SK-N-SH treated with all-trans-retinoic acid at 6 μM for 48 hours (cell line): ENCODE results near the gene ST6GAL2.
A peak's percentile ranks its signal among the peaks of the same experiment; 100 is the strongest.

Source experiments
- ATAC-seq: fragments of 200-7000 bp; cut with Tn5 transposase; 3 replicates; pipeline ENCODE4 v1.9.1; 2020; ENCODE audit warnings: mild to moderate bottlenecking, moderate library complexity
- ARNTL ChIP-seq: fragments of 450-650 bp; formaldehyde crosslinking; IDR thresholded peaks from 2 replicates; pipeline ENCODE4 v1.5.0; 2020; ENCODE audit warnings: low read depth, mild to moderate bottlenecking, moderate library complexity, borderline replicate concordance
- BACH2 ChIP-seq: fragments of 250-450 bp; sonication (Bioruptor Pico); IDR thresholded peaks from 2 replicates; pipeline ENCODE4 v1.9.0; 2021; ENCODE audit warnings: mild to moderate bottlenecking, borderline replicate concordance
- CSDC2 ChIP-seq: fragments of 250-450 bp; sonication (Bioruptor Pico); IDR thresholded peaks from 2 replicates; pipeline ENCODE4 v1.5.0; 2020; ENCODE audit warnings: mild to moderate bottlenecking, moderate library complexity
- CSRNP3 ChIP-seq: fragments of 250-450 bp; sonication (Bioruptor Pico); IDR thresholded peaks from 2 replicates; pipeline ENCODE4 v1.5.1; 2021; ENCODE audit warnings: mild to moderate bottlenecking, moderate library complexity
- OSR1 ChIP-seq: fragments of 250-450 bp; sonication (Bioruptor Pico); IDR thresholded peaks from 2 replicates; pipeline ENCODE4 v1.8.0; 2022; ENCODE audit warnings: moderate library complexity, mild to moderate bottlenecking, inconsistent platforms
- PATZ1 ChIP-seq: fragments of 250-450 bp; sonication (Bioruptor Pico); IDR thresholded peaks from 2 replicates; pipeline ENCODE4 v1.8.0; 2020; ENCODE audit warnings: mild to moderate bottlenecking, moderate library complexity, borderline replicate concordance
- RARB ChIP-seq: fragments of 250-450 bp; sonication (Bioruptor Pico); IDR thresholded peaks from 2 replicates; pipeline ENCODE4 v1.8.0; 2021; ENCODE audit warnings: mild to moderate bottlenecking, moderate library complexity
- TOX ChIP-seq: fragments of 250-450 bp; sonication (Bioruptor Pico); IDR thresholded peaks from 2 replicates; pipeline ENCODE4 v1.8.0; 2021; ENCODE audit warnings: mild to moderate bottlenecking, moderate library complexity, borderline replicate concordance
- TSHZ2 ChIP-seq: fragments of 250-450 bp; sonication (Bioruptor Pico); IDR thresholded peaks from 2 replicates; pipeline ENCODE4 v1.5.0; 2020; ENCODE audit warnings: mild to moderate bottlenecking, moderate library complexity
- ZC3H10 ChIP-seq: fragments of 250-450 bp; sonication (Bioruptor Pico); IDR thresholded peaks from 2 replicates; pipeline ENCODE4 v1.5.1; 2021; ENCODE audit warnings: mild to moderate bottlenecking, moderate library complexity
- ZNF565 ChIP-seq: fragments of 450-650 bp; formaldehyde crosslinking; conservative IDR thresholded peaks from 2 replicates; pipeline ENCODE4 v1.5.0; 2020; ENCODE audit warnings: low read depth, mild to moderate bottlenecking, moderate library complexity
- ZNF8 ChIP-seq: fragments of 450-650 bp; formaldehyde crosslinking; IDR thresholded peaks from 2 replicates; pipeline ENCODE4 v1.5.0; 2020; ENCODE audit warnings: mild to moderate bottlenecking, moderate library complexity

Gene ST6GAL2

GRCh38 chr2:106885971-106886915 is at the start of gene ST6GAL2:
TSS of gene ST6GAL2 (minus strand) at chr2:106886167. CDS start at chr2:106843977, 42,190 bp downstream.
- peak; percentile 65 for ATAC-seq

GRCh38 chr2:106932644-106933043 is 46.7 kb upstream of the ST6GAL2 start:
- TF ChIP-seq TSHZ2 (CRISPR knock-in tag) = no peak
- TF ChIP-seq OSR1 = no peak
- no peak for TF ChIP-seq ARNTL (CRISPR knock-in tag)
- no peak for TF ChIP-seq TOX (CRISPR knock-in tag)
- TF ChIP-seq CSRNP3 (CRISPR knock-in tag) = no peak
- no peak for TF ChIP-seq CSDC2
- no peak for TF ChIP-seq RARB (CRISPR knock-in tag)
- TF ChIP-seq ZNF8 (CRISPR knock-in tag) = no peak
- no peak for ATAC-seq

More at GRCh38 chr2:106885971-106886915, at the start of gene ST6GAL2:
- no peak for TF ChIP-seq BACH2 (CRISPR knock-in tag)
- peak; percentile 50; the same call in 1 of the 2 replicates for TF ChIP-seq TSHZ2 (CRISPR knock-in tag)

GRCh38 chr2:106931717-106932335 is 45.9 kb upstream of the ST6GAL2 start:
- ATAC-seq = no peak

More at GRCh38 chr2:106931717-106932335, 45.9 kb upstream of the ST6GAL2 start:
- TF ChIP-seq ZC3H10 (CRISPR knock-in tag) (no peak), ZNF8 (CRISPR knock-in tag) (no peak), ZNF565 (CRISPR knock-in tag) (no peak), CSRNP3 (CRISPR knock-in tag) (no peak), OSR1 (no peak), PATZ1 (CRISPR knock-in tag) (no peak)
- TF ChIP-seq, all 23 proteins: peak for 0
